Neuron (in vitro differentiated cells): ENCODE measurements around the gene RAB8B.

ENCODE experiments used
- H2AFZ ChIP-seq: one replicate; pipeline ENCODE4 v1.6.1; 2013; ENCODE audit warnings: low read depth, mild to moderate bottlenecking, inconsistent platforms, low read length, moderate library complexity
- H3K27me3 ChIP-seq: one replicate; pipeline ENCODE4 v1.6.1; 2013; ENCODE audit warnings: low read length; ENCODE audit not compliant: insufficient read depth
- H3K36me3 ChIP-seq: one replicate; pipeline ENCODE4 v1.6.1; 2013; ENCODE audit warnings: low read length; ENCODE audit not compliant: insufficient read depth
- H3K4me1 ChIP-seq: one replicate; pipeline ENCODE4 v1.6.1; 2013; ENCODE audit warnings: low read length; ENCODE audit not compliant: insufficient read depth
- H3K4me3 ChIP-seq: 2 replicates; pipeline ENCODE4 v1.5.1; 2013; ENCODE audit warnings: mild to moderate bottlenecking, low read length, moderate library complexity
- H3K9me3 ChIP-seq: one replicate; pipeline ENCODE4 v1.6.1; 2013; ENCODE audit warnings: low read length

Gene RAB8B

GRCh38 chr15:63287109-63287508, 97.7 kb downstream of the RAB8B start:
- H3K4me1 ChIP-seq: peaks cover 10% of the 10 kb centered on the region
- no peaks in the 10 kb centered on the region for H3K9me3 ChIP-seq
- no peak overlapping the region for H2AFZ ChIP-seq
- H3K36me3 ChIP-seq: no peaks in the 10 kb centered on the region
- H3K27me3 ChIP-seq: no peaks in the 10 kb centered on the region
- H3K4me3 ChIP-seq: no peak overlapping the region

GRCh38 chr15:63288342-63288741, 98.9 kb downstream of the RAB8B start:
- no peaks in the 10 kb centered on the region for H3K36me3 ChIP-seq
- no peaks in the 10 kb centered on the region for H3K27me3 ChIP-seq

GRCh38 chr15:63288778-63289378, 99.5 kb downstream of the RAB8B start:
- no peaks in the 10 kb centered on the region for H3K27me3 ChIP-seq
- H3K4me3 ChIP-seq: no peak overlapping the region
- no peaks in the 10 kb centered on the region for H3K36me3 ChIP-seq
- H3K4me1 ChIP-seq: peaks cover 10% of the 10 kb centered on the region
- peak overlapping the region; percentile 27 for H2AFZ ChIP-seq
- no peaks in the 10 kb centered on the region for H3K9me3 ChIP-seq

More at GRCh38 chr15:63288342-63288741, 98.9 kb downstream of the RAB8B start:
- H3K4me3 ChIP-seq: no peak overlapping the region
- H3K9me3 ChIP-seq: no peaks in the 10 kb centered on the region
- H2AFZ ChIP-seq: peak overlapping the region; percentile 27
- H3K4me1 ChIP-seq: peaks cover 10% of the 10 kb centered on the region

- peaks cover 10% of the 10 kb centered on the region for H3K4me1 ChIP-seq
- H3K27me3 ChIP-seq: no peaks in the 10 kb centered on the region
- no peaks in the 10 kb centered on the region for H3K36me3 ChIP-seq
- H3K9me3 ChIP-seq: no peaks in the 10 kb centered on the region
- H2AFZ ChIP-seq: no peak overlapping the region
- H3K4me3 ChIP-seq: no peak overlapping the region
Measured at GRCh38 chr15:63291507-63291906, 102.1 kb downstream of the RAB8B start.

GRCh38 chr15:63292241-63292640, 102.8 kb downstream of the RAB8B start:
- H3K4me1 ChIP-seq: peaks cover 10% of the 10 kb centered on the region
- no peaks in the 10 kb centered on the region for H3K9me3 ChIP-seq
- no peak overlapping the region for H2AFZ ChIP-seq
- H3K36me3 ChIP-seq: no peaks in the 10 kb centered on the region
- H3K4me3 ChIP-seq: no peak overlapping the region
- no peaks in the 10 kb centered on the region for H3K27me3 ChIP-seq

GRCh38 chr15:63292771-63293170, 103.4 kb downstream of the RAB8B start:
- Histone ChIP-seq H3K4me3 (no peak overlapping the region), H2AFZ (no peak overlapping the region), H3K36me3 (no peaks in the 10 kb centered on the region)

GRCh38 chr15:63294359-63294758, 105.0 kb downstream of the RAB8B start:
- Histone ChIP-seq H3K36me3 (no peaks in the 10 kb centered on the region), H2AFZ (no peak overlapping the region), H3K27me3 (no peaks in the 10 kb centered on the region), H3K9me3 (no peaks in the 10 kb centered on the region), H3K4me1 (peaks cover 4% of the 10 kb centered on the region), H3K4me3 (no peak overlapping the region)

More at GRCh38 chr15:63292771-63293170, 103.4 kb downstream of the RAB8B start:
- Histone ChIP-seq H3K9me3 (no peaks in the 10 kb centered on the region), H3K27me3 (no peaks in the 10 kb centered on the region), H3K4me1 (peaks cover 10% of the 10 kb centered on the region)

GRCh38 chr15:63295341-63295740, 105.9 kb downstream of the RAB8B start:
- Histone ChIP-seq H3K27me3 (no peaks in the 10 kb centered on the region), H2AFZ (no peak overlapping the region), H3K36me3 (no peaks in the 10 kb centered on the region), H3K9me3 (no peaks in the 10 kb centered on the region), H3K4me1 (peaks cover 13% of the 10 kb centered on the region), H3K4me3 (no peak overlapping the region)

GRCh38 chr15:63296195-63296594, 106.8 kb downstream of the RAB8B start:
- Histone ChIP-seq H3K36me3 (no peaks in the 10 kb centered on the region), H3K9me3 (no peaks in the 10 kb centered on the region), H2AFZ (no peak overlapping the region), H3K4me1 (peaks cover 18% of the 10 kb centered on the region), H3K27me3 (no peaks in the 10 kb centered on the region), H3K4me3 (no peak overlapping the region)

- Histone ChIP-seq H3K4me3 (no peak overlapping the region), H3K36me3 (no peaks in the 10 kb centered on the region), H2AFZ (no peak overlapping the region), H3K9me3 (no peaks in the 10 kb centered on the region), H3K27me3 (no peaks in the 10 kb centered on the region), H3K4me1 (peaks cover 26% of the 10 kb centered on the region)
Measured at GRCh38 chr15:63299943-63300575, 110.7 kb downstream of the RAB8B start.

GRCh38 chr15:63301088-63301487, 111.7 kb downstream of the RAB8B start:
- H3K9me3 ChIP-seq: no peaks in the 10 kb centered on the region
- H3K4me3 ChIP-seq: no peak overlapping the region
- no peaks in the 10 kb centered on the region for H3K27me3 ChIP-seq
- peaks cover 26% of the 10 kb centered on the region for H3K4me1 ChIP-seq
- H2AFZ ChIP-seq: no peak overlapping the region
- no peaks in the 10 kb centered on the region for H3K36me3 ChIP-seq

- no peaks in the 10 kb centered on the region for H3K27me3 ChIP-seq
- no peak overlapping the region for H3K4me3 ChIP-seq
- no peaks in the 10 kb centered on the region for H3K9me3 ChIP-seq
- no peak overlapping the region for H2AFZ ChIP-seq
- peaks cover 18% of the 10 kb centered on the region for H3K4me1 ChIP-seq
- H3K36me3 ChIP-seq: no peaks in the 10 kb centered on the region
Measured at GRCh38 chr15:63305260-63305659, 115.9 kb downstream of the RAB8B start.

- H3K4me1 ChIP-seq: peaks cover 5% of the 10 kb centered on the region
- no peak overlapping the region for H2AFZ ChIP-seq
Measured at GRCh38 chr15:63306492-63307073, 117.2 kb downstream of the RAB8B start.

More at GRCh38 chr15:63306492-63307073, 117.2 kb downstream of the RAB8B start:
- Histone ChIP-seq H3K4me3 (no peak overlapping the region), H3K36me3 (no peaks in the 10 kb centered on the region), H3K27me3 (no peaks in the 10 kb centered on the region), H3K9me3 (no peaks in the 10 kb centered on the region)
